Kidney (tissue), 14 donors: Measurements from ENCODE around the gene CDK6. TPM values are rescaled to one million over a fixed set of nuclear protein-coding genes. Genes with fewer than 3 reads are reported as not detected.

Source experiments
- DNase-seq, 5 donors: peaks; one replicate each; pipeline ENCODE4 v3.0.0-alpha.2; 2013 to 2020
- FAIRE-seq: peaks from 2 replicates; lab custom pipeline; 2012; peaks lifted over from hg19 to GRCh38; lab: Jason Lieb, UNC
- H3K27ac ChIP-seq, 2 donors: one replicate each; pipeline ENCODE4 v1.7.0; 2013; ENCODE audit warnings: low read depth in 2 of 2, low read length in 2 of 2, inconsistent platforms in 1 of 2
- H3K27me3 ChIP-seq: one replicate; pipeline ENCODE4 v1.7.1; 2013; ENCODE audit warnings: low read length, inconsistent platforms; ENCODE audit not compliant: control insufficient read depth, insufficient read depth
- H3K36me3 ChIP-seq, 3 donors: one replicate each; pipeline versions ENCODE4 v1.7.0 to v1.7.1; 2013; ENCODE audit warnings: low read length in 3 of 3, control low read depth in 1 of 3, inconsistent platforms in 1 of 3; ENCODE audit not compliant: insufficient read depth in 3 of 3, control insufficient read depth in 2 of 3
- H3K4me1 ChIP-seq, 3 donors: one replicate each; pipeline versions ENCODE4 v1.7.0 to v1.7.1; 2013; ENCODE audit warnings: low read length in 3 of 3, inconsistent platforms in 1 of 3, low read depth in 1 of 3; ENCODE audit not compliant: control insufficient read depth in 2 of 3, insufficient read depth in 2 of 3
- H3K4me3 ChIP-seq, 3 donors: one replicate each; pipeline versions ENCODE4 v1.7.0 to v1.8.1; 2013; ENCODE audit warnings: low read length in 3 of 3, control low read depth in 1 of 3, inconsistent platforms in 1 of 3
- H3K9ac ChIP-seq, 3 donors: one replicate each; pipeline versions ENCODE4 v1.7.0 to v1.7.1; 2013; ENCODE audit warnings: low read length in 3 of 3, control low read depth in 1 of 3, inconsistent platforms in 1 of 3
- H3K9me3 ChIP-seq, 3 donors: one replicate each; pipeline versions ENCODE4 v1.7.0 to v1.7.1; 2013; ENCODE audit warnings: low read length in 3 of 3, control low read depth in 1 of 3, inconsistent platforms in 1 of 3; ENCODE audit not compliant: control insufficient read depth in 2 of 3, insufficient read depth in 1 of 3
- CTCF ChIP-seq: IDR thresholded peaks from 3 replicates; pipeline ENCODE4 v1.5.1; 2012; ENCODE audit warnings: mild to moderate bottlenecking, moderate library complexity, borderline replicate concordance; ENCODE audit not compliant: insufficient read depth; ENCODE audit errors: extremely low read depth
- intact Hi-C: fragments of 100-400 bp; cut with DNase I; formaldehyde crosslinking; loops from one replicate; pipeline ENCODE4 v1.11.1; 2022
- polyA plus RNA-seq: library from polyadenylated mRNA; stranded (reverse); fragments of 350-450 nt; fragmentation: Illumina TruSeq; extraction: RNeasy Lipid Tissue Mini Kit (QIAGEN cat#74804); gene quantifications from one replicate; pipeline ENCODE4 v1.2.3, GENCODE V29; 2014; ENCODE audit warnings: low read depth, low replicate concordance; ENCODE audit not compliant: insufficient read depth
- total RNA-seq: library from RNA; stranded (reverse); fragmentation: NEBNext Ultra II Directional; extraction: Animal tissue kit (Norgen Biotek cat#: 25700); gene quantifications from one replicate; pipeline ENCODE4 v1.2.1, GENCODE V29; 2021
- donor health status: control.
- donor health status: control.
- donor health status: control.
- donor health status: control.
- donor health status: control.
- donor health status: DM: yes; HTN: yes; CAD: no.
- donor health status: Normal renal cell carcinoma (clear cell type).

CDK6 gene
- total and polyA plus RNA-seq, 2 donors from 2014 or later: 3.6 to 20.8 TPM

- Histone ChIP-seq H3K27ac (no peak overlapping the region), H3K27me3 (no peaks in the 10 kb centered on the region), H3K9me3 (no peaks in the 10 kb centered on the region), H3K9ac (no peak overlapping the region), H3K4me3 (no peak overlapping the region), H3K36me3 (peaks cover 0 to 2% (median 0%) of the 10 kb centered on the region in 3 donors), H3K4me1 (peaks cover 0 to 4% (median 0%) of the 10 kb centered on the region in 3 donors)
- FAIRE-seq: no peak
- intact Hi-C loops: no loop called here
- TF ChIP-seq CTCF: no peak
- no peak for DNase-seq
Observed at GRCh38 chr7:92655346-92655884, 181.0 kb downstream of the CDK6 start.

- Histone ChIP-seq H3K27ac (no peak overlapping the region), H3K9me3 (no peaks in the 10 kb centered on the region), H3K27me3 (no peaks in the 10 kb centered on the region), H3K9ac (no peak overlapping the region), H3K36me3 (no peaks in the 10 kb centered on the region), H3K4me1 (peaks cover 0 to 4% (median 0%) of the 10 kb centered on the region in 3 donors), H3K4me3 (no peak overlapping the region)
- intact Hi-C loops: no loop called here
- no peak for DNase-seq
- TF ChIP-seq CTCF: no peak
- no peak for FAIRE-seq
Observed at GRCh38 chr7:92653136-92653535, 183.2 kb downstream of the CDK6 start.

- TF ChIP-seq CTCF: no peak
- FAIRE-seq (no peak), DNase-seq (peak in 2 of 5 donors; percentile 14 to 22)
- peaks cover 0 to 4% (median 2%) of the 10 kb centered on the region in 3 donors for H3K4me1 ChIP-seq
- no peak overlapping the region for H3K4me3 ChIP-seq
- no peaks in the 10 kb centered on the region for H3K36me3 ChIP-seq
- H3K27ac ChIP-seq: no peak overlapping the region
- no peak overlapping the region for H3K9ac ChIP-seq
- no peaks in the 10 kb centered on the region for H3K27me3 ChIP-seq
- no peaks in the 10 kb centered on the region for H3K9me3 ChIP-seq
- intact Hi-C loops: no loop called here
Observed at GRCh38 chr7:92652536-92652935, 183.8 kb downstream of the CDK6 start.

- Histone ChIP-seq H3K9me3 (no peaks in the 10 kb centered on the region), H3K27me3 (no peaks in the 10 kb centered on the region), H3K27ac (no peak overlapping the region), H3K9ac (no peak overlapping the region), H3K4me3 (no peak overlapping the region), H3K4me1 (peaks cover 0 to 11% (median 4%) of the 10 kb centered on the region in 3 donors), H3K36me3 (no peaks in the 10 kb centered on the region)
- no peak for DNase-seq
- no peak for TF ChIP-seq CTCF
- intact Hi-C loops: no loop called here
- FAIRE-seq: no peak
Observed at GRCh38 chr7:92650391-92650790, 186.0 kb downstream of the CDK6 start.
